Measurements from ENCODE around the gene KCNAB1. TPM values are rescaled to one million over a fixed set of nuclear protein-coding genes. Genes with fewer than 3 reads are reported as not detected.

Gene KCNAB1
- total and polyA plus RNA-seq, 2 donors (not counting 1 experiment from before 2014, with no cell fraction given): 0.03 to 0.33 TPM

DNA sequence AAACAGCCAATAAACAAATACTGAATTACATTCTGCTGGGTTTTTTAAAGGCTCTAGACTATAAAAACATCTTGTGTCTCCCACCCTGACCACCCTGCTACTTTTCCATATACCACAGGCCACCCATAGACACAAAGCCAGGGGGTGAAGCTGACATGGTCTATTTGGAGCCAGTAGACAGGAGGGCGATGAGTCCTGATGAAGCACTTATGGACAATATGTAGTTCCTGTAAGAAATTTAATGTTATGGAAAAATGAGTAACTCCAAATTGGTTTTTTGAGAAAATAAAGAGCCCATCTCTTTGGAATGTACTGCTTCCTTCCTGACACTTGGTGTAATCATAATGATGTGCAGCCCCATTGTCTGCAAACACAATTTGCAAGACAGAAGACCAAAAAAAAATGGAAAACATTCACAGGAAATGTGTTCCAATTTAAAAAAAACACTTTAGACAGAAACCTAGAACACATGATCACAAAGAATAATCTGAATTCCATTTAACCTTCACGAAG lies 422.7 kb downstream of the KCNAB1 start:
- TF ChIP-seq, protein P1, sequence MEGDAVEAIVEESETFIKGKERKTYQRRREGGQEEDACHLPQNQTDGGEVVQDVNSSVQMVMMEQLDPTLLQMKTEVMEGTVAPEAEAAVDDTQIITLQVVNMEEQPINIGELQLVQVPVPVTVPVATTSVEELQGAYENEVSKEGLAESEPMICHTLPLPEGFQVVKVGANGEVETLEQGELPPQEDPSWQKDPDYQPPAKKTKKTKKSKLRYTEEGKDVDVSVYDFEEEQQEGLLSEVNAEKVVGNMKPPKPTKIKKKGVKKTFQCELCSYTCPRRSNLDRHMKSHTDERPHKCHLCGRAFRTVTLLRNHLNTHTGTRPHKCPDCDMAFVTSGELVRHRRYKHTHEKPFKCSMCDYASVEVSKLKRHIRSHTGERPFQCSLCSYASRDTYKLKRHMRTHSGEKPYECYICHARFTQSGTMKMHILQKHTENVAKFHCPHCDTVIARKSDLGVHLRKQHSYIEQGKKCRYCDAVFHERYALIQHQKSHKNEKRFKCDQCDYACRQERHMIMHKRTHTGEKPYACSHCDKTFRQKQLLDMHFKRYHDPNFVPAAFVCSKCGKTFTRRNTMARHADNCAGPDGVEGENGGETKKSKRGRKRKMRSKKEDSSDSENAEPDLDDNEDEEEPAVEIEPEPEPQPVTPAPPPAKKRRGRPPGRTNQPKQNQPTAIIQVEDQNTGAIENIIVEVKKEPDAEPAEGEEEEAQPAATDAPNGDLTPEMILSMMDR (conservative IDR thresholded peaks at IDR 0.05 in 1 of 2, IDR thresholded peaks at IDR 0.05 in 1 of 2; ENCODE audit: low read depth in 1 of 2, low read length in 2 of 2): no peak
- TF ChIP-seq EZH2 (IDR thresholded peaks at IDR 0.05; ENCODE audit: low read length, missing control alignments): no peak
- no peaks in the 10 kb centered on the region for H4K20me1 ChIP-seq (ENCODE audit: control insufficient read depth, extremely low read depth, insufficient read depth, low read length)
- DNase-seq (ENCODE audit: low read depth in 2 of 2): no peak
- peaks cover 9% of the 10 kb centered on the region for H3K36me3 ChIP-seq (ENCODE audit: control insufficient read depth, insufficient read depth, low read length)
- no peak overlapping the region for H3K4me3 ChIP-seq (replicated peaks in 1 of 4; ENCODE audit: control extremely low read depth in 1 of 4, insufficient read depth in 1 of 4, low read depth in 3 of 4, low read length in 4 of 4)
- no peaks in the 10 kb centered on the region for H3K9me3 ChIP-seq (ENCODE audit: control insufficient read depth, insufficient read depth, low read depth, low read length)
- H3K9ac ChIP-seq (ENCODE audit: insufficient read depth, low read length): no peak overlapping the region
- H3K4me2 ChIP-seq (ENCODE audit: extremely low read depth, insufficient read depth, low read length): no peak overlapping the region
- no peak overlapping the region for H2AFZ ChIP-seq (ENCODE audit: low read length)
- H3K4me1 ChIP-seq (ENCODE audit: control insufficient read depth, extremely low read depth, insufficient read depth, low read length): no peaks in the 10 kb centered on the region
- no peaks in the 10 kb centered on the region for H3K27me3 ChIP-seq (ENCODE audit: control insufficient read depth, insufficient read depth, low read length)
- H3K79me2 ChIP-seq (ENCODE audit: control insufficient read depth, insufficient read depth, low read length): peaks cover 44% of the 10 kb centered on the region
- H3K27ac ChIP-seq (ENCODE audit: insufficient read depth, low read length): no peak overlapping the region

DNA sequence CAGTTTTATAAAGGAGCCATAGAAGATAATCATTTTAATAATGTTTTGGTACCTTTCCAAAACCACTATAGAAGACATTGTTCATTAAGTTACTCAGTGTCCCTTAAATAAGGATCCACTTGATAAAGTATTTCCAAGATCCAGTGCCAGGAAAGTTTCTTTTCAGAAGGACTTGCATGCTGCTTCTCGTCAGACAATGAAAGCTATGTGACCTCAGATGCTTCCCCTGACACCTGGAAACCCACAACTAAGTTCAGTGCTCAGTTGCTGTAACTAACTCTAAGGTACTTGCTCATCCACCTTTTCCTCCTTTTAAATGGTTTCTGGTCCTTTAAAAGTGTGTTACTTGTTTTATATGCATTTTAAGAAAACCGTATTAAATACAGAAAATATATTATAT lies 427.3 kb downstream of the KCNAB1 start:
- Histone ChIP-seq H3K79me2 (ENCODE audit: control insufficient read depth, insufficient read depth, low read length) (peaks cover 88% of the 10 kb centered on the region), H3K36me3 (ENCODE audit: control insufficient read depth, insufficient read depth, low read length) (peaks cover 12% of the 10 kb centered on the region), H3K4me3 (replicated peaks in 1 of 4; ENCODE audit: control extremely low read depth in 1 of 4, insufficient read depth in 1 of 4, low read depth in 3 of 4, low read length in 4 of 4) (no peak overlapping the region), H4K20me1 (ENCODE audit: control insufficient read depth, extremely low read depth, insufficient read depth, low read length) (no peaks in the 10 kb centered on the region), H2AFZ (ENCODE audit: low read length) (no peak overlapping the region), H3K4me2 (ENCODE audit: extremely low read depth, insufficient read depth, low read length) (no peak overlapping the region), H3K27ac (ENCODE audit: insufficient read depth, low read length) (peak overlapping the region; percentile 44), H3K27me3 (ENCODE audit: control insufficient read depth, insufficient read depth, low read length) (no peaks in the 10 kb centered on the region), H3K4me1 (ENCODE audit: control insufficient read depth, extremely low read depth, insufficient read depth, low read length) (peaks cover 8% of the 10 kb centered on the region), H3K9me3 (ENCODE audit: control insufficient read depth, insufficient read depth, low read depth, low read length) (no peaks in the 10 kb centered on the region), H3K9ac (ENCODE audit: insufficient read depth, low read length) (no peak overlapping the region)
- TF ChIP-seq EZH2 (IDR thresholded peaks at IDR 0.05; ENCODE audit: low read length, missing control alignments): no peak
- TF ChIP-seq, protein P1 (conservative IDR thresholded peaks at IDR 0.05 in 1 of 2, IDR thresholded peaks at IDR 0.05 in 1 of 2; ENCODE audit: low read depth in 1 of 2, low read length in 2 of 2): no peak
- DNase-seq (ENCODE audit: low read depth in 2 of 2): peak in 1 of 2 donors; percentile 90

DNA sequence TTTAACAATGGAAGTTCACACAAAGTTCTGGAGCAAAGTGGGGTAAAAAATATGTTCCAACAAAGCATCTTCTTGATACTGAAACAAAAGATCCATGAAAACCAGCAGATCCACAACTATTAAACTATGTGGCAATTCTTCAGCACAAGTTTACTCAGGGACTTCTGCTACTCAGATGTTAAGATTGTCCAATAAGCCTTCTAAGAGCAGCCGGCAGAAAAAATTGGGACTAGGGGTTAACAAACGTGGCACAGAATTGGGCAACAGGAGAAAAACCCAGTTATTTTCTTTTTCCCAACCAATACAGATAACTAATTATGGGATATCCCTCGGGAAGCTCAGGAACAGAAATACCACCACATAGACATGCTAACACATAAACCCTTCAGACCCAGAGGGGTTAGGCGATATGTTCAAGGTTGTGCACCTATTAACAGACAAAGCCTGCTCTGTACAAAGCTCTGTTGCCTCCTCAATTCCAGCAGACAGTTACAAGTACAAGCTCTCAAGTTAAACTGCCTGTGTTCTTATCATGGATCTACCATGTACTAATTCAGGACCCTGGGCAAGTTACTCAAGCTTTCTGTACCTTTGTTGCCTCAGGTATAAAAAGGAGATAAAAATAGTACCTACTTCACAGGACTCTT lies 427.8 kb downstream of the KCNAB1 start:
- H3K79me2 ChIP-seq (ENCODE audit: control insufficient read depth, insufficient read depth, low read length): peaks cover 94% of the 10 kb centered on the region
- H3K4me3 ChIP-seq (replicated peaks in 1 of 4; ENCODE audit: control extremely low read depth in 1 of 4, insufficient read depth in 1 of 4, low read depth in 3 of 4, low read length in 4 of 4): no peak overlapping the region
- no peak for DNase-seq (ENCODE audit: low read depth in 2 of 2)
- peaks cover 13% of the 10 kb centered on the region for H3K36me3 ChIP-seq (ENCODE audit: control insufficient read depth, insufficient read depth, low read length)
- peak overlapping the region; percentile 44 for H3K27ac ChIP-seq (ENCODE audit: insufficient read depth, low read length)
- H3K9ac ChIP-seq (ENCODE audit: insufficient read depth, low read length): no peak overlapping the region
- TF ChIP-seq, protein P1 (conservative IDR thresholded peaks at IDR 0.05 in 1 of 2, IDR thresholded peaks at IDR 0.05 in 1 of 2; ENCODE audit: low read depth in 1 of 2, low read length in 2 of 2): no peak
- TF ChIP-seq EZH2 (IDR thresholded peaks at IDR 0.05; ENCODE audit: low read length, missing control alignments): no peak
- no peaks in the 10 kb centered on the region for H3K9me3 ChIP-seq (ENCODE audit: control insufficient read depth, insufficient read depth, low read depth, low read length)
- peaks cover 8% of the 10 kb centered on the region for H3K4me1 ChIP-seq (ENCODE audit: control insufficient read depth, extremely low read depth, insufficient read depth, low read length)
- H3K27me3 ChIP-seq (ENCODE audit: control insufficient read depth, insufficient read depth, low read length): no peaks in the 10 kb centered on the region
- H2AFZ ChIP-seq (ENCODE audit: low read length): no peak overlapping the region
- no peaks in the 10 kb centered on the region for H4K20me1 ChIP-seq (ENCODE audit: control insufficient read depth, extremely low read depth, insufficient read depth, low read length)
- H3K4me2 ChIP-seq (ENCODE audit: extremely low read depth, insufficient read depth, low read length): peak overlapping the region; percentile 30

Measured in fibroblast of lung (primary cell).